Suprapubic skin (tissue), 2 donors: Measurements from ENCODE around the gene CCDC88C.

Experiments
- EP300 ChIP-seq: sonication (generic); formaldehyde crosslinking; IDR thresholded peaks from one replicate; pipeline ENCODE4 v1.6.1; 2017; ENCODE audit warnings: antibody characterized with exemption
- POLR2A ChIP-seq, 2 donors: fragments of 450-650 bp; IDR thresholded peaks; one replicate each; pipeline ENCODE4 v1.6.1; 2017; ENCODE audit warnings: antibody characterized with exemption in 2 of 2, mild to moderate bottlenecking in 2 of 2, moderate library complexity in 2 of 2

DNA sequence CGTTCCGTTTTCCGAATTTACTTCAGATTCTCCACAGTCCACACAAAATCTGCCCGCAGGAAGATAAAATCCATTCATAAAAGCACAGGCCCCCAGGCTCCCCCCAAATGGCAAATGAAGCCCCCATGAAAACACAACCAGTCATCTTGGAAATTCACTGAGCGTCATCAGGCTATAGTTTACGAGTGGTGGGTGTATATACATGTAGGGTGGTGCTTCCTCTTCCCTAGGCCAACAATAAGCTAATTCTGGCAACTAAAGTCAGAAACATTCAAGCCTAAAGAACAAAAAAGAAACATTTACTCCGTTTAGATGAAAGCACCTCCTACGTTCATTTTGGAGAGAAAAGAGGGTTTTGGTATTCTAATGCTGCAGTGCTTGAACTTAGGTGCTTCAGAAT, 179.0 kb downstream of the CCDC88C start:
- TF ChIP-seq POLR2A (IDR thresholded peaks at IDR 0.05) (no peak), EP300 (no peak)
